Stimulated activated naive CD4-positive, alpha-beta T cell treated with Interleukin-2 at 50 U/mL for 16 hours (primary cell): Measurements from ENCODE around the gene ITPK1.
"Not testable (repeated sequence)": the region's sequence is repeated elsewhere in the genome, so short reads cannot be mapped to it uniquely, and the experiment has no call there.

Experiments
- DNase-seq: peaks from one replicate; lab custom pipeline; 2025; lab: John Stamatoyannopoulos, UW

Gene ITPK1

DNA sequence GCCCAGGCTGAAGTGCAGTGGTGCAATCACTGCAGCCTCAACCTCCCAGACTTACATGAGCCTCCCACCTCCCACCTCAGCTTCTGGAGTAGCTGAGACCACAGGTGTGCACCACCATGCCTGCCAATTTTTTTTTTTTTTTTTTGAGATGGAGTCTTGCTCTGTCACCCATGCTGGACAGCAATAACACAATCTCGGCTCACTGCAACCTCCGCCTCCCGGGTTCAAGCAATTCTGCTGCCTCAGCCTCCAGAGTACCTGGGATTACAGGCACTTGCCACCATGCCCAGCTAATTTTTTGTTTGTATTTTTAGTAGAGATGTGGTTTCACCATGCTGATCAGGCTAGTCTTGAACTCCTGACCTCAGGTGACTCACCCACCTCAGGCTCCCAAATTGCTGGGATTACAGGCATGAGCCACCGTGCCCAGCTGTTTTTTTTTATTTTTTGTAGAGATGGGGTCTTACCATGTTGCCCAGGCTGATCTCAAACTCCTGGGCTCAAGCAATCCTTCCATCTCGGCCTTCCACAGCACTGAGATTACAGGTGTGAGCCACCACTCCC, 15.6 kb upstream of the ITPK1 start:
- not testable (repeated sequence) for DNase-seq

DNA sequence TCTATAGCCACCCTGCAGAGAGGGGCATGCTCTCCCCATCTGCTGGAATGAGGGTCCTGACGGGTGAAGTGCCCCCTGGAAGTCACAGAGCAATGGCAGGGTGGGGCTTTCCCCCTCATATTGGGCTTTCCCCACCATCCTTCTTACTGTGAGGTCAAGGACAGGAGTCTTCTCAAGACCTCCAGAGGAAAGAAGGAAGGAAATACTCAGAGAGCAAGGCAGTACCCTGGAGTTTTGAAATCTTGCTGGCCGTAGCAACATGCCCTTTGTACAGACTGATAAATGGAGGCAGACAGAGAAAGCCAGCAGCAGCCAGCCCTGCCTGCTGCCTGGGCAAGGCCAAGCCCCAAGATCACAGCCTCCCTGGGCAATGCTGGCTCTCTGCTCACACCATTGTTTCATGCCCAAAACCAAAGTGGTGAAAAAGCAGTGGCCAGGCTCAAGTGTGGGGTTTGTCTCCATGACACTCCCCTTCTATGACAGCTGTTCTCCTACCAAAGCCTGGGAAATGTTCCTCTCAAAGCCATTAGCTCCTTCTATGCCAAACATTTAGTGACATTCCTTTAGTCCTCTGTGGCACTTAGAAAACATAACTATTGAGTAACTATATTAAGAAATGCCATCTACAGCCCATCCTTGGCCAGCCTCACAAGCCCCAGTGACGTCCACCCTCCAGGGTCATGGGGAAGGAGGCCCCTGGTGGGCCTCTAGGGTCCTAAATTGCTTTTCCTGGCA, 13.2 kb upstream of the ITPK1 start:
- DNase-seq = no peak

DNA sequence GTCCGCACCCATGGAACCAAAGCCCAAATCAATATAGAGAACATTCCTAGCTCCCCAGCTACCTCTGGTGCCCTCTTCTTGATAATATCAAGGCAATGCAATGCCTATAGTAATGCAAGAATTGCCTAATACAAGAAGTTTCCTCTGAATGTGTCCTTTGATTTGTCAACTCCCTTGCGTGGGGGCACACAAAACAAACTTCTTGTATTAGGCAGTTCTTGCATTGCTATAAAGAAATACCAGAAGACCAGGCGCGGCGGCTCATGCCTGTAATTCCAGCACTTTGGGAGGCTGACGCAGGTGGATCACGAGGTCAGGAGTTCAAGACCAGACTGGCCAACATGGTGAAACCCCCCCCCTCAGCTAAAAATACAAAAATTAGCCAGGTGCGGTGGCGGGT, 10.4 kb upstream of the ITPK1 start:
- DNase-seq = no peak

DNA sequence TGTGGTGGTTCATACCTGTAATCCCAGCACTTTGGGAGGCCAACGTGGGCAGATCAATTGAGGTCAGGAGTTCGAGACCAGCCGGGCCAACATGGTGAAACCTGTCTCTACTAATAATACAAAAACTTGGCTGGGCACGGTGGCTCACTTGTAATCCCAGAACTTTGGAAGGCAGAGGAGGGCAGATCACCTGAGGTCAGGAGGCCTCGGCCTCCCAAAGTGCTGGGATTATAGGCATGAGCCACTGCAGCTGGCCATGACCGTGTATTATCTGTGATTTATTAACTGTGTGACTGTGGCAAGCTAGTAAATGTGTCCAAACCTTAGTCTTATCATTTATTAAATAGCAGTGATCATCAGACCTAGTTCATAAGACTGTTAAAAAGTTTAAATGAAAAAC, 7.1 kb upstream of the ITPK1 start:
- DNase-seq = no peak

DNA sequence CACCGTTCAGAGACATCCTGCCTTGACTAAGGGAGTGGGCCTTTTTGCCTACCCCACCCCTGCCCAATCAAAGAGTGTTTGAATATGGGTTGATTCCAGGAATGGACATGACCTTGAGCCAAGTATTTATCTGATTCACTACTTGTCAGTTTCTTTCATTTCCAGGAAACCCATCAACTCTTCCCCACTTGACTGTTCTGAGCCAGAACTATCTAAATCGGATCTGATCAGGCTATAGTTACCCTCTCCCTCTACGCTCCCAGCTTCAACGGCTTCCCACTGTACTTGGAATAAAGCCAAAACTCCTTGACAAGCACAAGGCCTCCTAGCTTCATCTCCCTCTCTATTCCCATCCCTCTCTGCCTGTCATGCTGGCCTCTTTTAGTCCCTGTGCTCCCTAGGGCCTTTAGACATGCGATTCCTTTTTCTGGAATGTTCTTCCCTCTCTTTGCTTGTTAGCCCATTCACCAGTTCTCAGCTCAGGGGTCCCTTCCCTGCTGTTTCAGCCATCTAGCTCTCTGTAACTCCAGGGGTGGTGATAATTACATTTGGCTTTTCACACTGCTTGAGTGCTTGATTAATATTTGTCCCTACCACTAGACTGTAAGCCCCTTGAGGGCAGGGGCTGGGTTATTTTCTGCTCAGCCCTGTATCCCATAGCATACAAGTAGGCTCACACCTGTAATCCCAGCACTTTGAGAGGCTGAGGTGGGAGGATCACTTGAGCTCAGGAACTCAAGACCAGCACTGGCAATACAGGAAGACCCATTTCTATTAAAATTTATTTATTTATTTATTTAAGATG, 5.5 kb upstream of the ITPK1 start:
- DNase-seq = no peak

DNA sequence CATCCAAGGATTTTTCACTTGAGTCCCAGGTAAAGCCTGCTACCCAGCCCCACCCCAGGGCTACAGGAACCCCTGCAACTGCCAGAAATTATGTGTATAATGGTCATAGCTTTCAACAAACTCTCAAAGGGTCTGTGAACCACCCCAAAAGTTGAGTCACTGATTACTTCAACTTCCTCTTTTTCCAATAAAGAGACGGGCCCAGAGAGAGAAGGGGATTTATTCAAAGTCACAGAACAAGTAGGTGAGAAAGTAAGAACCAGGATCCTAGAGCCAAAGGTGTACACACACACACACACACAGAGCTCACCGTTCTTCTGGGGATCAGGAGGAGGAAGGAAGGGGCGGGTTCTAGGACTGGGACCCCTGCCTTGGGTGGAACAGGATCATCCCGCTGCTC, 4.8 kb upstream of the ITPK1 start:
- no peak for DNase-seq

DNA sequence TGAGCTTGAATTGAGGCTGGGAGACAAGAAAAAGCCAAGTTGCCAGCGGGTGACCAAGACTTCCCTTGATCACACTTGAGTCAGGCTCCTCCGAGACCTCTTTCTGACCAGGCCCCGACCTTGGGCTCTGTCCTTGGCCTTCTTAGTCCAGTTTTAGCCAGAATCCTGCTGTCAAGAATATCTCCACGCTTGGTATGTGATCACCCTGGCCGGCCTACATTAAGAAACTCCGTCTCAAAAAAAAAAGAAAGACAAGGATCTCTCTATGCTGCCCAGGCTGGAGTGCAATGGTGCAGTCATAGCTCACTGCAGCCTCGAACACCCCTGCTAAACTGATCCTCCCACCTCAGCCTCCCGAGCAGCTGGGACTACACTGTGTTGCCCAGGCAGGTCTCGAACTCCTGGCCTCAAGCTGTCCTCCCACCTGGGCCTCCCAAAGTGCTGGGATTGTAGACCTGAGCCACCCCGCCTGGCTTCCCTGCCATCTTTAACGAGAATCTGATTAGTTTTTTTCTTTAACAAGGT, 1.0 kb upstream of the ITPK1 start:
- DNase-seq = no peak

DNA sequence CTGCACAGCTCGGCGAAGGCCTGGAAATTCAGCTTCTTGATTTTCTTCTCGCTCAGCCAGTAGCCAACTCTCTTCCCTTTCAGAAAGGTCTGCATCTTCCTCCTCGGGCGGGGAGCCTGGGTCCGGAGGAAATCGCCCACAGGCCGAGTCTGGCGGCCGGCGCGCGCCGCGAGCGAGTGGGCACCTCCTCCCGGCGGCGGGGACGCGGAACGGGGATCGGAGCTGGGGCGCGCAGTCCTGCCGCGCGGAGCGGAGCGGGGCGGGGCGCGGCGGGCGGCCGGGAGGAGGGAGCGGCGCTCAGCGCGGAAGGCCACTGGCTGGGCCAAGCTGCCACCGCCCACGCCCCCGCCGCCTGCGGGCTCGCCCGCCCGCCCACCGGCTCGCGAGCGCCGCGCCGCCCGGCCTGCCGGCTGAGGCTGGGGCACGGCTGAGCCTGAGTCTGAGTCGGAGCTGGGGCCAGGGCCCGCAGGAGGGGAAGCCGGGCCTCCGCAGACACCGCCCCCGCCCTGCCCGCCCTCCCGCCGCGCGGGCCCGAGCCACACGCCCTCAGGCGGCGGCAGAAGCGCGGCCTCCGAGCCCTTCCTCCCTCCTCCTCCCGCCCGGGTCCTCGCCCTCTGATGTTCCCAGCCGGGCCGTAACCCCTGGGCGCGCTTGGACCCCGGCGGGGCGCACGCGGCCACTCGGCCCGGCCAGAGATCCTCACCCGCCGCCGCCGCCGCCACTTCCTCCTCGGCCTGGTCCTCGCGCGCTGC, 480 bp downstream of the ITPK1 start:
- DNase-seq = peak; percentile 82

DNA sequence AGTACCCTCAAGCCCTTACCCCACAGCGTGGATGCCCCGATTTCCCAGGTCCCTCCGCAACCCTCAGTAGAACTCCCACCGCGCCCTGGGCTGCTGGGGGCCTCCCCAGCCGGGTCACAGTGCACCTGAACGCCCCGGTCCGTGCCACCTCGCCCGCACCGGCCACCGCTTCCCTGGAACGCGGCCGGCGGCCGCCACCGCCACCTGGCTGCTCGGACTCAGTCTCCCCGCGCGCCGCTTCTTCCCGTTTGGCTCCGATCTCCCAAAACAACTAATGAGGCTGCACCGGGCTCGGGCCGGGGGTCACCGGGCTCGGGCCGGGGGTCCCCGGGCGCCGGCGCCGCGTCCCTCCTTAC, 1.0 kb downstream of the ITPK1 start:
- DNase-seq = no peak

DNA sequence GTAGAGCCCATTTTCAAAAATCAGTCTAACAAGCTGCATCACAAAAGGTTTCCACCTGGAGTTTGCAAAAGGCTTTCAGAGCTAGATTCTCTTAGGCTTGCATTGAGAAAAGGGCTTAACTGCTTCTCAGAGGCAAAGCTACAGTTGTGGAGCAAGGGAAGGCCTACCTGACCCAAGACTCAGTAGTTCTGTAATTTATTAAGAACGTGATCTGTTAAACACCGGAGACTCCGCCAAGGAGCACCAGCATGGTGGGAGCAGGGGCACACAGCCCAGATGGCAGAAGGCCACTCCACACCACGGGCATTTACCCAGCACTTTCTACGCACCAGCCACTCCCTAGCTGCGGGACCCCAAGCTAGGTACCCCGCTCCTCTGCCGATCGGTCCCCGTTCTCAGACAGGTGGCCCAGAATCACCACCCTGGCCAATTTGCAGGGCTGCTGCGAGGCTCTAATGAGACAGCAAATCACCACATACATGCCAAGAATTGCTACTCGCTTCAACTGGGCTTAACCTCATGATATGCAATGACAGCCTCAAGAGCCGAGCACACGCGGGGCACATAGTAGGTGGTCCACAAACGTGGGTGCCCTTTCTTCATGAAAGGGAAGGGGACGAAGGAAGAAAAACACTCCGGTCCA, 1.5 kb downstream of the ITPK1 start:
- DNase-seq = no peak

DNA sequence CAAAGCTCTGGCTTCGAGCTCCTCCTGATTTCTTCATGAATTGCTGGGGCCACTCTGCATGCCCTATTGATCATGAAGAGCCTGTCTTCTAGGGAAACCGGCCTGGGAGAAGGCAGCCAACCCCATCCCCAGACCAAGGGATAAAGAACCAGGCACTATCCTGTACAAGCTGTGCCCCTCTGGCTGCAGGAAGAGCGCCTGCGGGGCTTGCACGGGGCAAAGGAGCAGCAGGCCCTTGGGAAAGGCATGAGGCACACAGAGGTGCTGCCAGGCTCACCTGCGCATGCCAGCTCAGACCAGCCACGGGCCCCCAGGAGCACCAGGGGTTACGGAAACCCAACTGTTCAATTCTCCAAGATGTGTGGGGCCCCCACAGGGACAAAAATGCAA, 2.1 kb downstream of the ITPK1 start:
- no peak for DNase-seq

DNA sequence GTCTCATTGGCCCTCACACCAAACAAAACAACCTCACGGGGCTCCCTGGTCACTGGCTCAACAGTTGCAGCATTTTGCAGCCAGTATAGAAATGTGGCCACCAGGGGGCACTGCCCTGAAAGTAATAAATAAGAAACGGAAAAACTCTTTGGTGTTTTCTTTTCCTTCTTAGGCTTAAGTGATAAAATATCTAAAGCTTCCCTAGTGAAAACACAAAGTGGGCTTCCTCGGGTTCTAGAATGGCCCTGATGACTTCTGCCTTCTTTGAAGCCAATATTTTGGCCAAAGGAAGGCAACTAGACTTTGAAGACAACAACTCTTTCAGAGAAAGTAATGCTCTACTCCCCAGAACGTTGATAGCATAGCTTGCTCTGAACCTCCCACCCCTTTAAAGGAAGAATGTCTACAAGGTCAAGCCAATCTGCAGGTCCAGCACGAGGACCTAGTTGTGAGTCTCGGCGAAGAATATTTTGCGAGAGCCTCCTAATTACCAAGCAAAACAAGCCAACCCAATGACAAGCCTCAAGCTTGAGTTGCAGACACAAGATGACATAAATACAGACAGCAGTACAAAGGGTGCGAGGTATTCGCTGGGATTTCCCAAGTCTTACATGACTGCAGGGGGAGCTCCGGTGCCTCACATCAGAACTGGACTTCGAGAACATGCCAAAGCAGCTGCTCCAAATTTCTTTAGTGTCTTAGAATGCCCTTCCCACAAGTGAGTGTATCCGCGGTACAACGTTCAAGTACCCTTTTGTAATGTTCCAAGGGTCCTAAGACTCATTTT, 2.6 kb downstream of the ITPK1 start:
- peak; percentile 70 for DNase-seq

DNA sequence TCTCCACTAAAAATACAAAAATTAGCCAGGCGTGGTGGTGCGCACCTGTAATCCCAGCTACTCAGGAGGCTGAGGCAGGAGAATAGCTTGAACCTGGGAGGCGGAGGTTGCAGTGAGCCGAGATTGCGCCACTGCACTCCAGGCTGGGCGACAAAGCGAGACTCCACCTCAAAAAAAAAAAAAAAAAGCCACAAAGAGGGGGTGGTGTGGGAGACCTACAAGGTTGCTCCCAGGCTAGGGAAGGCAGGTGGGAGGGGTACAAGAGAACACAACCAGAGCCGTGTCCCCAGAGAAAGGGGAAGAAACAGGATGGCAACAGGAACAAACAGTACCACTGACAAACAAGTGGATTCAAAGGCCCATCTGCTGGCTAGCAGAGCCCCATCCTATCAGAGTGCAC, 4.2 kb downstream of the ITPK1 start:
- not testable (repeated sequence) for DNase-seq

DNA sequence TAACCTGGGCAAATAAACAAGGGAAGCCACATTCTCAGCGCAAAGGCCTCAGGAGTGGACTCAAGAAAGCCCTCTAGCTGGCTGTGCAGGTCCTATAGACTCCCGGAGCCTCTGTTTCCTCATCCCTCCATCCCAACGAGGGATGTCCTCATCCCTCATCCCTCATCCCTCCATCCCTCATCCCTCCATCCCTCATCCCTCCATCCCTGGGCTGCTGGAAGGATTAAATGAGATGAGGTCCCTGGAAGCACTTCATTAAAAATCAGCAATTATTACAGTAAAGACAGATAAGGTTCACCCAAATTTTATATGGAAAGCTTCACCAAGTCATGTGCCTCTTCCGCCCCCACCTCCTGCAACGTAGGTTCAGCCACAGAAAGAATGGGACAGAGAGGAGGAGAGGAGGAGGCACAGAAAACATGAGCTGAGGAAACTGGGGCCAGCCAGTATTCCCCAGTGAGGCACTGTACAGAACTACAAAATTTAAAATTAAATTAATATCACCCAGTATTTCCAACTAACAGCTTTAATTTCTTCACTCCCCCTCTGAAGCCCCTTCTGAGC, 4.8 kb downstream of the ITPK1 start:
- DNase-seq = no peak

DNA sequence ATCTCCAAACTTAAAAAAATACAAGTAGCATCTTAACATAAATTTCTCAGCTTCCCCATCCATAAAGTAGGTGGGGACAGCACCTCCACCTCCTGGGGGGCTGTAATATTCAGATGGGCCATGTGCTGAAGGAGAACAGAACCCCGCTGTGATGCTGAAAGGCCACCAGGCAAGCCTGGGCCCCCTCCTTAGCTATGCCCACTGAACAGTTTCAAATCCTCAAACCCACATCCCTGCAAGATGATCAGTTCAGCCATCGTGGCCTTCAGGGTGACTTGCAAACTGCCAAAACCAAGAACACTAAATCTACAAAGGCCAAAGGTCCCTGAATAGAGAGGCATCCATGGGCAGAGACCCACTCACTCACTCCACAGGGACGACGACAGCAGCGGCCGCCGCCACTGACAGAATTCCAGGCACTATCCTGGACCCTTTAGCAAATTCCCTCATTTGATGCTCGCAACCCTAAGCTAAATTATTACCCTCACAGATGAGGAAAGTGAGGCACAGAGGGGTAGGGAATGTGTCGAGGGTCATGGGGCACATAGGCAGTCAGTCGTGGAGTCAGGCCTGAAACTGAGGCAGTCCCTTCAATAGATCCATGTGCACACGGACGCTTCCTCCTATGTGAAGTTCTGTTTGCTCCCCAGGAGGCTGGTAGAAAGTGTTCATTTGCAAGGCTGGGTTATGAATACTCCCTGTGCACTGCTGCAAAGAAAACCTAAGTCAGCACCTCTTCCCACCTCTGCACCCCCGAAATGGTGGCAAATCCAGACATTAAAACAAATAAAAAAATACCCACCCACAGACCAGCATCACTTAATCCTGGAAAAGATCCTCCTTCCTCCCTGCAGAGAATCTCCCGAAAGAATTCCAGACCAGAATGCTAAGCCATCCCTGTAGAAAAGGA, 5.9 kb downstream of the ITPK1 start:
- DNase-seq = no peak

DNA sequence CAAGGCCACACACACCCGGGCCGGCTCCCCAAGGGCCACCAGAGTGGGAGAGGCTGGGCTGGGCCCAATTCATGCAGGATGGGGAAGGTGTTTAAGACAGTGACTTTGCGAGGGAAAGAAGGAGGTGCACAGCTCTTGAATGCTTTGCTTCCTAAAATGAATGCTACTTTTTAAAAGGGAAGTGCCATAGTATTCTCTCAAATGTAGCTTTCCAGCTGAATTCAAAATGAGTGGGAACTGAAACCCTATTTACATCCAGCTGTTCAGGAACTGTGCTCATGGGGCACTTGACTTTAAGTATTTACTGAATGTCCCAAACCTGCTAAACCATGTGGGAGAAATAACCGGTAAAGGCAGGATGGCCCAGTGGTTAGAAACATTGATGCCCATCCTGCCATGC, 7.6 kb downstream of the ITPK1 start:
- DNase-seq = no peak

DNA sequence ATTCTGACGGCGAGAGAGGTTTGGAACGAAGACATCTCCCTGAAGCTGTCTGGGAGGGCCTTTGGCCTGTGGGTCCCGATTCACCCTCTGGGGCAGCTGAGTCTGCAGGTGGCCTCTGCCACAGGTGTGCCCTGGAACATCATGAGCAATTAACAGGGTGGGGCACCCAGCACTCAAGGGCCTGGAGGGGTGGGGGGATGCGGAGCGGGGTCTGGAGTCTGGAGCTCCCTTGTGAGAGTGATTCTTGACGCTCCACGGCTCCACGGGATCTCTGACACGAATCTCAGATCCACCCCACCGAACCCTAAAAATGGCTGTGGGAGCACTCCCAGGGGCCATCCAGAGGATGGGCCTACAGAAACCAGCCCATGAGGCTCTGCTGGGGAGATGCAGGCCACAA, 8.3 kb downstream of the ITPK1 start:
- no peak for DNase-seq

DNA sequence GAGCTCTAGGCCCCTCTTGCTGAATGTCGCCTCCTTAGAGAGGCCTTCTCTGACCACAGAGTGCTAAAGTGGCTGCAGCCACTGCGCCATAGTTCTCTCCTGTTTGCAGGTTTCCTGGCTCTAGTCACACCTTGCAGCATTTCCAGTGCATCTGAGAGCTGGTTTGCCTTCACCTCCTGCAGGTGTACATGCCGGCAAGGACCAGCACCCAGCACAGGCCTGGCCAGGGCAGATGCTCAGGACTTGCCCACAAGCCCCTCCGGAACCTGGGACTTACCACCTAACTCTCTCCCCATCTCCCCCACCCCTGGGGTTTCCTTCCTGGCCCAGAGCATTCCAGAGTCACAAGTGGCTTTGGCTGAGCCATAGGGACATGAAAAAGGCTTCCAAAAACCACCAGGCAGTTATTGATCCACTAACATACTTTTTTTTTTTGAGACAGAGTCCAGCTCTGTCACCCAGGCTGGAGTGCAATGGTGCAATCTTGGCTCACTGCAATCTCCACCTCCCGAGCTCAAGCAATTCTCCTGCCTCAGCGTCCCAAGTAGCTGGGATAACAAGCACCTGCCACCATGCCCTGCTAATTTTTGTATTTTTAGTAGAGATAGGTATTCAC, 9.1 kb downstream of the ITPK1 start:
- no peak for DNase-seq

DNA sequence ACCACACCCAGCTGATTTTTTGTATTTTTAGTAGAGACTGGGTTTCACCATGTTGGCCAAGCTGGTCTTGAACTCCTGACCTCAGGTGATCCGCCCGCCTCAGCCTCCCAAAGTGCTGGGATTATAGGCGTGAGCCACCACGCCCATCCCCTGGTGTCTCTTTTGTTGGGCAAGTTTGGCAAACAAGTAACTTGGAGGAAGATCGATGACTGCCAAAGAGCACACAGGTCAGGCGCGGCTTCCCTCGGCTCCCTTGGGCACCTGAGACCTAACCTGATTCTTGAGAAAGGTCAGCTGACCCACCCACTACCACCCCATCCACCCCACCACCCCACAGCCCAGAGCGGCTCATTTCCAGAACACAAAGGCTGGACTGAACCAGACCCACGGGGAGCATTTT, 9.9 kb downstream of the ITPK1 start:
- not testable (repeated sequence) for DNase-seq
